IMR-90 (cell line): Measurements from ENCODE around the gene PDCD11. TPM values are rescaled to one million over a fixed set of nuclear protein-coding genes. Genes with fewer than 3 reads are reported as not detected.
A peak's percentile ranks its signal among the peaks of the same experiment; 100 is the strongest.

Source experiments
- ATAC-seq: fragments of 200-7000 bp; cut with Tn5 transposase; 2 replicates; pipeline ENCODE4 v1.9.1; 2020; ENCODE audit warnings: low read depth, mild to moderate bottlenecking, moderate library complexity
- BruUV-seq: library from RNA; stranded (reverse); fragments of 400-500 nt; replicated peaks from 2 replicates; lab custom pipeline; 2021; lab: Mats Ljungman, UMichigan
- CTCF ChIA-PET: fragments of 300-600 bp; formaldehyde crosslinking; extraction: SDS; loops from one replicate; lab custom pipeline; 2021; ENCODE audit warnings: antibody characterized with exemption; lab: Yijun Ruan, JAX
- POLR2A ChIA-PET: fragments of 300-600 bp; sonication (Branson Sonifier 250); formaldehyde crosslinking; loops from one replicate; lab custom pipeline; 2022; ENCODE audit warnings: antibody characterized with exemption; ENCODE audit not compliant: unreplicated experiment; lab: Charles Lee
- DNase-seq: peaks from one replicate; pipeline ENCODE4 v3.0.0; 2013
- H2AFZ ChIP-seq: replicated peaks from 2 replicates; pipeline ENCODE3; 2013; ENCODE audit warnings: low read length, mild to moderate bottlenecking; ENCODE audit not compliant: poor library complexity
- H2AK5ac ChIP-seq: 2 replicates; pipeline ENCODE4 v1.6.1; 2013; ENCODE audit warnings: low read depth, low read length, inconsistent platforms
- H2AK9ac ChIP-seq: replicated peaks from 2 replicates; pipeline ENCODE3; 2013; ENCODE audit warnings: mild to moderate bottlenecking, low read depth, low read length, moderate library complexity; ENCODE audit not compliant: poor library complexity
- H2BK120ac ChIP-seq: 2 replicates; pipeline ENCODE4 v1.6.1; 2013; ENCODE audit warnings: low read depth, low read length, inconsistent platforms
- H2BK15ac ChIP-seq: 3 replicates; pipeline ENCODE4 v1.6.1; 2013; ENCODE audit warnings: low read depth, low read length, inconsistent platforms
- H2BK20ac ChIP-seq: 2 replicates; pipeline ENCODE4 v1.6.1; 2013; ENCODE audit warnings: low read depth, mild to moderate bottlenecking, inconsistent platforms, low read length, moderate library complexity
- H2BK5ac ChIP-seq: 2 replicates; pipeline ENCODE4 v1.6.1; 2013; ENCODE audit warnings: mild to moderate bottlenecking, low read depth, low read length, inconsistent platforms; ENCODE audit not compliant: poor library complexity, severe bottlenecking
- H3K14ac ChIP-seq: replicated peaks from 2 replicates; pipeline ENCODE4 v1.6.1; 2013; ENCODE audit warnings: low read depth, low read length, inconsistent platforms
- H3K18ac ChIP-seq: 2 replicates; pipeline ENCODE4 v1.6.1; 2013; ENCODE audit warnings: low read depth, low read length, control low read depth
- H3K23ac ChIP-seq: 2 replicates; pipeline ENCODE4 v1.6.1; 2013; ENCODE audit warnings: low read depth, low read length, inconsistent platforms
- H3K27ac ChIP-seq: 2 replicates; pipeline ENCODE4 v1.5.1; 2013; ENCODE audit warnings: mild to moderate bottlenecking, control low read depth, low read length; ENCODE audit not compliant: insufficient read depth
- H3K27me3 ChIP-seq: 2 replicates; pipeline ENCODE4 v1.6.1; 2013; ENCODE audit warnings: low read length; ENCODE audit not compliant: control insufficient read depth, insufficient read depth
- H3K36me3 ChIP-seq: 2 replicates; pipeline ENCODE4 v1.6.1; 2013; ENCODE audit warnings: low read length, mixed read lengths; ENCODE audit not compliant: control insufficient read depth, insufficient read depth
- H3K4ac ChIP-seq: 2 replicates; pipeline ENCODE4 v1.6.1; 2013; ENCODE audit warnings: low read depth, low read length, inconsistent platforms
- H3K4me1 ChIP-seq: 2 replicates; pipeline ENCODE4 v1.6.1; 2013; ENCODE audit warnings: low read length, mixed read lengths; ENCODE audit not compliant: control insufficient read depth, insufficient read depth
- H3K4me2 ChIP-seq: 2 replicates; pipeline ENCODE4 v1.6.1; 2013; ENCODE audit warnings: low read depth, mild to moderate bottlenecking, control low read depth, low read length, moderate library complexity
- H3K4me3 ChIP-seq: 2 replicates; pipeline ENCODE4 v1.5.1; 2013; ENCODE audit warnings: low read depth, mild to moderate bottlenecking, control low read depth, low read length, moderate library complexity; ENCODE audit not compliant: insufficient read depth
- H3K56ac ChIP-seq: 2 replicates; pipeline ENCODE4 v1.6.1; 2013; ENCODE audit warnings: low read length, inconsistent platforms; ENCODE audit not compliant: insufficient read depth; ENCODE audit errors: extremely low read depth
- H3K79me1 ChIP-seq, 2 experiments: 2 replicates each; pipeline ENCODE4 v1.6.1; 2013; ENCODE audit warnings: low read length in 2 of 2, inconsistent platforms in 1 of 2, low read depth in 1 of 2
- H3K9ac ChIP-seq: 2 replicates; pipeline ENCODE4 v1.6.1; 2013; ENCODE audit warnings: low read depth, low read length, control low read depth
- H3K9me1 ChIP-seq: 2 replicates; pipeline ENCODE4 v1.6.1; 2013; ENCODE audit warnings: low read length, inconsistent platforms; ENCODE audit not compliant: insufficient read depth
- H3K9me3 ChIP-seq: 2 replicates; pipeline ENCODE4 v1.6.1; 2013; ENCODE audit warnings: low read length; ENCODE audit not compliant: control insufficient read depth, insufficient read depth
- H4K20me1 ChIP-seq: 2 replicates; pipeline ENCODE4 v1.6.1; 2013; ENCODE audit warnings: low read length, inconsistent platforms; ENCODE audit not compliant: insufficient read depth
- H4K5ac ChIP-seq: 2 replicates; pipeline ENCODE4 v1.6.1; 2013; ENCODE audit warnings: mild to moderate bottlenecking, low read depth, low read length, control low read depth
- H4K8ac ChIP-seq, 2 experiments: 2 replicates each; pipeline ENCODE4 v1.6.1; 2013; ENCODE audit warnings: low read depth in 2 of 2, low read length in 2 of 2, control low read depth in 1 of 2, inconsistent platforms in 1 of 2
- H4K91ac ChIP-seq: 2 replicates; pipeline ENCODE4 v1.6.1; 2013; ENCODE audit warnings: low read depth, low read length, inconsistent platforms; ENCODE audit not compliant: insufficient read depth
- BHLHE40 ChIP-seq: fragments of 150-350 bp; IDR thresholded peaks from 2 replicates; pipeline ENCODE4 v1.6.1; 2016; ENCODE audit warnings: mild to moderate bottlenecking, low read depth, low read length
- CHD1 ChIP-seq: IDR thresholded peaks from 2 replicates; pipeline ENCODE4 v1.6.1; 2012; ENCODE audit warnings: low read depth, low read length, improper control_type of control experiment
- FOS ChIP-seq: fragments of 150-350 bp; IDR thresholded peaks from 2 replicates; pipeline ENCODE4 v1.6.1; 2016; ENCODE audit warnings: low read depth, low read length
- MAFK ChIP-seq: IDR thresholded peaks from 2 replicates; pipeline ENCODE4 v1.6.1; 2012; ENCODE audit warnings: low read depth, low read length, improper control_type of control experiment
- MAZ ChIP-seq: IDR thresholded peaks from 2 replicates; pipeline ENCODE4 v1.6.1; 2012; ENCODE audit warnings: low read depth, mild to moderate bottlenecking, low read length, improper control_type of control experiment, moderate library complexity, borderline replicate concordance
- MXI1 ChIP-seq: IDR thresholded peaks from 2 replicates; pipeline ENCODE4 v1.6.1; 2012; ENCODE audit warnings: low read depth, mild to moderate bottlenecking, low read length, moderate library complexity, borderline replicate concordance
- NFE2L2 ChIP-seq: fragments of 150-350 bp; IDR thresholded peaks from 2 replicates; pipeline ENCODE4 v1.6.1; 2016; ENCODE audit warnings: low read depth, mild to moderate bottlenecking, low read length
- RAD21 ChIP-seq: IDR thresholded peaks from 2 replicates; pipeline ENCODE4 v1.6.1; 2012; ENCODE audit warnings: low read length, improper control_type of control experiment
- RCOR1 ChIP-seq: IDR thresholded peaks from 2 replicates; pipeline ENCODE4 v1.6.1; 2012; ENCODE audit warnings: mild to moderate bottlenecking, low read length, improper control_type of control experiment; ENCODE audit not compliant: insufficient replicate concordance
- RFX5 ChIP-seq: IDR thresholded peaks from 2 replicates; pipeline ENCODE4 v1.8.0; 2012; ENCODE audit warnings: low read depth, mild to moderate bottlenecking, low read length, moderate library complexity
- SMC3 ChIP-seq: fragments of 150-350 bp; IDR thresholded peaks from 2 replicates; pipeline ENCODE4 v1.6.1; 2016; ENCODE audit warnings: low read depth, mild to moderate bottlenecking, antibody characterized with exemption, low read length, moderate library complexity
- WGBS, 2 experiments: methylation state at CpG; one replicate each; pipeline versions ENCODE4 v1.1.5 to v1.1.7; 2013; ENCODE audit warnings: missing lambda C conversion rate in 2 of 2; ENCODE audit not compliant: insufficient read length in 1 of 2; ENCODE audit errors: extremely low coverage in 2 of 2; 5-methylcytosine and 5-hydroxymethylcytosine counted together
- dilution Hi-C: fragments of 300-500 bp; cut with HindIII; formaldehyde crosslinking; loops from one replicate; pipeline ENCODE4 v1.14.3; 2018; ENCODE audit warnings: low sequenced_read_pairs; ENCODE audit not compliant: unreplicated experiment
- in situ Hi-C: fragments of 300-500 bp; cut with MboI; formaldehyde crosslinking; loops from 3 replicates; pipeline ENCODE4 v1.14.3; 2019; ENCODE audit warnings: low sequenced_read_pairs, inconsistent platforms, mixed read lengths
- intact Hi-C: fragments of 100-400 bp; cut with micrococcal nuclease; formaldehyde crosslinking; loops from 2 replicates; pipeline ENCODE4 v1.10.0; 2022
- polyA plus RNA-seq, 3 experiments: library from polyadenylated mRNA; depleted of rRNA; stranded (reverse); fragments of >200 nt; gene quantifications; 2 replicates each; pipeline ENCODE4 v1.2.3, GENCODE V29; 2012; ENCODE audit warnings: low replicate concordance in 1 of 3
- total RNA-seq: library from RNA; depleted of rRNA; stranded (reverse); fragments of >200 nt; gene quantifications from 2 replicates; pipeline ENCODE4 v1.2.3, GENCODE V29; 2012
- TF ChIP-seq, protein P1 (sequence below): conservative IDR thresholded peaks from 2 replicates; pipeline ENCODE4 v1.5.1; 2012; ENCODE audit warnings: mild to moderate bottlenecking, low read depth, low read length, improper control_type of control experiment
- TF ChIP-seq, protein P2 (sequence below): fragments of 150-350 bp; IDR thresholded peaks from 2 replicates; pipeline ENCODE4 v1.6.1; 2017; ENCODE audit warnings: mild to moderate bottlenecking, antibody characterized with exemption, low read length, low read depth

The PDCD11 gene
- total and polyA plus RNA-seq, 2 of the 4 experiments (the other 2 are of a cell fraction), result 20.4 to 56.8 TPM

DNA sequence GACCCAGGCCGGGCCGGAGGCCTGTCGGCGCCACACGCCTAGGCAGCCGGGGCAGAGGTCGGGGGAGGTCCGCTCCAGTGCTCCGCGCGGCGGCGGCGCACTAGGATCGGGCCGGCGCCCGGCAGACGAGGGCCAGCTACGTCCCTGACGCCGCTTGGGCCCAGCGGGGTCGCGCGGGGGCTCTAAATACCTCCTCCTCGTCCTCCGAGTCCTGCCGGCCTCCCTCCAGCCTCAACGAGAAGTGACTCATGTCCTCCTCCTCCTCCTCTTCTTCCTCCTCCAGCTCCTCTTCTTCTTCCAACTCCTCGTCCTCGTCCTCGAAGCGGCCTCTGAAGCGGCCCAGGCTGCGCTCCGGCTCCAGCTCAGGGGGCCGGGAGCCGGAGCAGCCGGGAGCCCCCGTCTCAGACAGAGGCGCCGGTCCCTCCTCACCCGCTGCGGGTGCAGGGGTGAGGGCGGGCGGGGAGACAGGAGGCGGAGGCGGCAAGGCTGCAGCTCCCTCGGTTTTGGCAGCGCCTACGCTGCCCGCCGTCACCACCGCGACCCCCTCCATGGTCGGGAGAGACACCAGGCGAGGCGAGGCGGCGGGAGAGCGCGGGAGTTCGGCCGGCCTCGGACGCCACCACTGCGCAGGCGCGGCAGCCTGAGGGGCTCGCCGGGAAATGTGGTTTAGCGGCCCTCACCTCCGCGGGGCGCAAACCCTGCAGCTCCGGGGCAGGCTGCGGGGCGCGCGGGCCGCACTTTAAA is 45.7 kb upstream of the PDCD11 start, which contains the start of gene PCGF6:
TSS of gene PCGF6 (minus strand) at position 624 of the 744 bp plus-strand sequence. CDS start at position 550, 74 bp downstream.
- H4K5ac ChIP-seq, result peak within 1 kb of the TSS; percentile 92
- H2AK9ac ChIP-seq, result peak within 1 kb of the TSS; percentile 90
- peak within 1 kb of the TSS; percentile 79 for H3K14ac ChIP-seq
- CTCF ChIA-PET, result no interaction called here
- H3K4me2 ChIP-seq, result peak within 1 kb of the TSS; percentile 90
- no peaks in the 10 kb centered on the region for H3K27me3 ChIP-seq
- peak within 1 kb of the TSS; percentile 49 for H4K91ac ChIP-seq
- TF ChIP-seq MAFK (no peak), MAZ (peak; percentile 29; the same call in 1 of the 2 replicates), NFE2L2 (no peak), RCOR1 (no peak), MXI1 (peak; percentile 30; the same call in 1 of the 2 replicates), FOS (no peak), BHLHE40 (no peak), CHD1 (no peak), SMC3 (no peak), RFX5 (no peak), RAD21 (no peak)
- TF ChIP-seq, protein P1, sequence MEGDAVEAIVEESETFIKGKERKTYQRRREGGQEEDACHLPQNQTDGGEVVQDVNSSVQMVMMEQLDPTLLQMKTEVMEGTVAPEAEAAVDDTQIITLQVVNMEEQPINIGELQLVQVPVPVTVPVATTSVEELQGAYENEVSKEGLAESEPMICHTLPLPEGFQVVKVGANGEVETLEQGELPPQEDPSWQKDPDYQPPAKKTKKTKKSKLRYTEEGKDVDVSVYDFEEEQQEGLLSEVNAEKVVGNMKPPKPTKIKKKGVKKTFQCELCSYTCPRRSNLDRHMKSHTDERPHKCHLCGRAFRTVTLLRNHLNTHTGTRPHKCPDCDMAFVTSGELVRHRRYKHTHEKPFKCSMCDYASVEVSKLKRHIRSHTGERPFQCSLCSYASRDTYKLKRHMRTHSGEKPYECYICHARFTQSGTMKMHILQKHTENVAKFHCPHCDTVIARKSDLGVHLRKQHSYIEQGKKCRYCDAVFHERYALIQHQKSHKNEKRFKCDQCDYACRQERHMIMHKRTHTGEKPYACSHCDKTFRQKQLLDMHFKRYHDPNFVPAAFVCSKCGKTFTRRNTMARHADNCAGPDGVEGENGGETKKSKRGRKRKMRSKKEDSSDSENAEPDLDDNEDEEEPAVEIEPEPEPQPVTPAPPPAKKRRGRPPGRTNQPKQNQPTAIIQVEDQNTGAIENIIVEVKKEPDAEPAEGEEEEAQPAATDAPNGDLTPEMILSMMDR, result no peak
- TF ChIP-seq, protein P2, sequence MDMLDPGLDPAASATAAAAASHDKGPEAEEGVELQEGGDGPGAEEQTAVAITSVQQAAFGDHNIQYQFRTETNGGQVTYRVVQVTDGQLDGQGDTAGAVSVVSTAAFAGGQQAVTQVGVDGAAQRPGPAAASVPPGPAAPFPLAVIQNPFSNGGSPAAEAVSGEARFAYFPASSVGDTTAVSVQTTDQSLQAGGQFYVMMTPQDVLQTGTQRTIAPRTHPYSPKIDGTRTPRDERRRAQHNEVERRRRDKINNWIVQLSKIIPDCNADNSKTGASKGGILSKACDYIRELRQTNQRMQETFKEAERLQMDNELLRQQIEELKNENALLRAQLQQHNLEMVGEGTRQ, result no peak
- H2AFZ ChIP-seq, result peak within 1 kb of the TSS; percentile 94
- H4K8ac ChIP-seq, result peak within 1 kb of the TSS; percentile 89 to 90
- H3K4ac ChIP-seq, result peak within 1 kb of the TSS; percentile 91
- BruUV-seq, result no TSS peak
- peak within 1 kb of the TSS; percentile 76 for H3K56ac ChIP-seq
- DNase-seq (peak; percentile 64), ATAC-seq (peak; percentile 98)
- H2BK5ac ChIP-seq, result peak within 1 kb of the TSS; percentile 72
- H2BK15ac ChIP-seq, result no peak within 1 kb of the TSS
- peak within 1 kb of the TSS; percentile 98 for H3K4me3 ChIP-seq
- dilution Hi-C loops (no loop called here), intact Hi-C loops (loop anchor here (1.0 kb wide), 1 partner anchor 46 kb away; the partner anchor contains the start of genes ATP5MK and PDCD11), in situ Hi-C loops (no loop called here)
- H4K20me1 ChIP-seq, result no peaks in the 10 kb centered on the region
- peak within 1 kb of the TSS; percentile 55 for H3K18ac ChIP-seq
- no peak within 1 kb of the TSS for H2AK5ac ChIP-seq
- peak within 1 kb of the TSS; percentile 95 for H3K27ac ChIP-seq
- H3K9ac ChIP-seq, result peak within 1 kb of the TSS; percentile 92
- H3K79me1 ChIP-seq, result peaks cover 12 to 23% of the 10 kb centered on the region in 2 experiments; a peak in 3 of 4 replicates
- H3K4me1 ChIP-seq, result no peaks in the 10 kb centered on the region
- no peak within 1 kb of the TSS; the same call in 1 of the 2 replicates for H2BK20ac ChIP-seq
- 1% methylated on average over 36 of the region's 82 CpGs; no CpG with 5 or more reads in 1 of the 2 experiments for WGBS, 2 experiments
- peak within 1 kb of the TSS; percentile 89 for H3K23ac ChIP-seq
- H3K9me3 ChIP-seq, result no peaks in the 10 kb centered on the region
- POLR2A ChIA-PET, result interaction anchor here (0.6 kb wide), 1 partner anchor 168 kb away, joined by 6 read pairs; no protein-coding TSS in a partner anchor
- no peaks in the 10 kb centered on the region for H3K9me1 ChIP-seq
- H3K36me3 ChIP-seq, result peaks cover 8% of the 10 kb centered on the region
- peak within 1 kb of the TSS; percentile 64 for H2BK120ac ChIP-seq
